Vagina (tissue), 2 donors: ENCODE results near the gene SPON1. TPM values are rescaled to one million over a fixed set of nuclear protein-coding genes. Genes with fewer than 3 reads are reported as not detected.

Experiments used
- DNase-seq, 2 donors: peaks; one replicate each; pipeline ENCODE4 v3.0.0-alpha.2; 2017; ENCODE audit errors: extremely low spot score in 2 of 2
- H3K27ac ChIP-seq: fragments of 200-600 bp; sonication (generic); one replicate; pipeline ENCODE4 v1.5.1; 2019
- H3K27me3 ChIP-seq: fragments of 200-600 bp; sonication (generic); one replicate; pipeline ENCODE4 v1.5.1; 2019
- H3K36me3 ChIP-seq, 2 donors: fragments of 200-600 bp; sonication (generic); one replicate each; pipeline ENCODE4 v1.5.1; 2017 to 2019
- H3K4me1 ChIP-seq: fragments of 200-600 bp; sonication (generic); one replicate; pipeline ENCODE4 v1.5.1; 2019
- H3K4me3 ChIP-seq, 2 donors: fragments of 200-600 bp; sonication (generic); 1 replicate in 1 of 2; 2 replicates in 1 of 2; pipeline ENCODE4 v1.5.1; 2016 to 2019
- H3K9me3 ChIP-seq: fragments of 200-600 bp; sonication (generic); one replicate; pipeline ENCODE4 v1.5.1; 2019
- CTCF ChIP-seq, 3 experiments: fragments of 450-650 bp in 2 of 3; fragments of 200-600 bp in 1 of 3; sonication (generic) in 1 of 3; IDR thresholded peaks; one replicate each; pipeline ENCODE4 v1.5.1; 2017 to 2019; ENCODE audit warnings: antibody characterized with exemption in 3 of 3, mild to moderate bottlenecking in 2 of 3, moderate library complexity in 2 of 3
- POLR2A ChIP-seq, 2 donors: fragments of 450-650 bp; IDR thresholded peaks; one replicate each; pipeline ENCODE4 v1.6.1; 2017; ENCODE audit warnings: antibody characterized with exemption in 2 of 2, mild to moderate bottlenecking in 2 of 2, moderate library complexity in 2 of 2
- POLR2AphosphoS5 ChIP-seq, 2 donors: sonication (generic); formaldehyde crosslinking; IDR thresholded peaks; one replicate each; pipeline ENCODE4 v1.9.0; 2017; ENCODE audit warnings: antibody characterized with exemption in 2 of 2, mild to moderate bottlenecking in 2 of 2, low read depth in 1 of 2; ENCODE audit not compliant: insufficient read depth in 1 of 2
- intact Hi-C: fragments of 100-400 bp; cut with DNase I; formaldehyde crosslinking; loops from one replicate; pipeline ENCODE4 v1.15.1; 2023
- total RNA-seq: library from RNA; depleted of rRNA; stranded (reverse); fragments of >200 nt; gene quantifications from one replicate; pipeline ENCODE4 v1.2.3, GENCODE V29; 2016

SPON1 gene
- total RNA-seq, 1 donor from 2014 or later: 31.7 TPM

- TF ChIP-seq POLR2A (IDR thresholded peaks at IDR 0.05) (no peak), CTCF (IDR thresholded peaks at IDR 0.05) (no peak), POLR2AphosphoS5 (IDR thresholded peaks at IDR 0.05; ENCODE audit: insufficient read depth in 1 of 2, low read depth in 1 of 2) (no peak)
- Histone ChIP-seq H3K4me1 (no peaks in the 10 kb centered on the region), H3K27me3 (no peaks in the 10 kb centered on the region), H3K9me3 (no peaks in the 10 kb centered on the region), H3K36me3 (no peaks in the 10 kb centered on the region), H3K27ac (no peak overlapping the region), H3K4me3 (no peak overlapping the region)
- DNase-seq: peak; percentile 54 to 67
- intact Hi-C loops: no loop called here
Measured at GRCh38 chr11:13939961-13940906, 22.3 kb upstream of the SPON1 start.

- Histone ChIP-seq H3K4me3 (no peak overlapping the region), H3K36me3 (no peaks in the 10 kb centered on the region), H3K27me3 (no peaks in the 10 kb centered on the region), H3K9me3 (no peaks in the 10 kb centered on the region), H3K4me1 (no peaks in the 10 kb centered on the region), H3K27ac (no peak overlapping the region)
- DNase-seq: peak in 1 of 2 donors; percentile 55
- intact Hi-C loops: no loop called here
- TF ChIP-seq CTCF (IDR thresholded peaks at IDR 0.05): no peak
- TF ChIP-seq POLR2AphosphoS5 (IDR thresholded peaks at IDR 0.05; ENCODE audit: insufficient read depth in 1 of 2, low read depth in 1 of 2): no peak
- TF ChIP-seq POLR2A (IDR thresholded peaks at IDR 0.05): no peak
Measured at GRCh38 chr11:13940907-13941256, 21.6 kb upstream of the SPON1 start.

GRCh38 chr11:13941775-13942174 is 20.7 kb upstream of the SPON1 start:
- Histone ChIP-seq H3K27ac (no peak overlapping the region), H3K4me3 (no peak overlapping the region), H3K9me3 (no peaks in the 10 kb centered on the region), H3K27me3 (no peaks in the 10 kb centered on the region), H3K36me3 (no peaks in the 10 kb centered on the region), H3K4me1 (no peaks in the 10 kb centered on the region)
- DNase-seq: peak; percentile 32 to 34
- intact Hi-C loops: no loop called here
- no peak for TF ChIP-seq POLR2AphosphoS5 (IDR thresholded peaks at IDR 0.05; ENCODE audit: insufficient read depth in 1 of 2, low read depth in 1 of 2)
- TF ChIP-seq CTCF (IDR thresholded peaks at IDR 0.05): no peak
- TF ChIP-seq POLR2A (IDR thresholded peaks at IDR 0.05): no peak

- peak in 1 of 2 donors; percentile 34 for DNase-seq
- no peaks in the 10 kb centered on the region for H3K9me3 ChIP-seq
Measured at GRCh38 chr11:13942378-13942777, 20.1 kb upstream of the SPON1 start.

More at GRCh38 chr11:13942378-13942777, 20.1 kb upstream of the SPON1 start:
- Histone ChIP-seq H3K27me3 (no peaks in the 10 kb centered on the region), H3K4me1 (no peaks in the 10 kb centered on the region), H3K4me3 (no peak overlapping the region), H3K36me3 (no peaks in the 10 kb centered on the region), H3K27ac (no peak overlapping the region)
- intact Hi-C loops: no loop called here
- TF ChIP-seq POLR2AphosphoS5 (IDR thresholded peaks at IDR 0.05; ENCODE audit: insufficient read depth in 1 of 2, low read depth in 1 of 2) (no peak), POLR2A (IDR thresholded peaks at IDR 0.05) (no peak), CTCF (IDR thresholded peaks at IDR 0.05) (no peak)
